MM.1S (cell line): ENCODE measurements around the gene CST9L.

Experiments used
- EZH2 ChIP-seq: fragments of 300-600 bp; sonication (generic); optimal IDR thresholded peaks from 2 replicates; pipeline ENCODE3; 2017; ENCODE audit warnings: low read depth, mild to moderate bottlenecking, antibody characterized with exemption, low read length, mixed read lengths
- EZH2phosphoT487 ChIP-seq: fragments of 300-600 bp; sonication (generic); IDR thresholded peaks from 2 replicates; pipeline ENCODE4 v1.6.1; 2018; ENCODE audit warnings: antibody characterized with exemption, low read length
- TF ChIP-seq, protein P1 (sequence below): fragments of 300-600 bp; sonication (generic); IDR thresholded peaks from 2 replicates; pipeline ENCODE4 v1.5.1; 2016; ENCODE audit warnings: antibody characterized with exemption, low read length, mixed read lengths

DNA sequence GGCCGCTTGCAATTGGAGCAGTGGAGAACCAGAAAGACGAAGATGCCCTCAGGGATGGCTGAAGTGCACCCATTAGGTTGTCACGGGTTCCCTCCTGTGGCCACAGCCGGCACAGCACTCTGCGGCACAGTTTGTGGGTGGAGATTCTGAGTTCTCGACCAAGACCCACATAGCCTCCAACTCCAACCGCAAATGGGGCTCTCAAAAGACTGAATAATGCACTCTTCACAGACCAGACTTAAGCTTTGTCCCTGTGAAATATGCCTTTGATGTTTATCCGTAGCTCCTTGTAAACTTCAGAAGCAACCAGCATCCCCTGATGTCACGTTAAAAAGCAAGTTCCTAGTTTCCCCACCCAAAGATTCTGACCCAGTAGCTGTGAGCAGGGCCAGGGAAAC lies 38.4 kb upstream of the CST9L start:
- TF ChIP-seq EZH2 (no peak), EZH2phosphoT487 (no peak)
- TF ChIP-seq, protein P1, sequence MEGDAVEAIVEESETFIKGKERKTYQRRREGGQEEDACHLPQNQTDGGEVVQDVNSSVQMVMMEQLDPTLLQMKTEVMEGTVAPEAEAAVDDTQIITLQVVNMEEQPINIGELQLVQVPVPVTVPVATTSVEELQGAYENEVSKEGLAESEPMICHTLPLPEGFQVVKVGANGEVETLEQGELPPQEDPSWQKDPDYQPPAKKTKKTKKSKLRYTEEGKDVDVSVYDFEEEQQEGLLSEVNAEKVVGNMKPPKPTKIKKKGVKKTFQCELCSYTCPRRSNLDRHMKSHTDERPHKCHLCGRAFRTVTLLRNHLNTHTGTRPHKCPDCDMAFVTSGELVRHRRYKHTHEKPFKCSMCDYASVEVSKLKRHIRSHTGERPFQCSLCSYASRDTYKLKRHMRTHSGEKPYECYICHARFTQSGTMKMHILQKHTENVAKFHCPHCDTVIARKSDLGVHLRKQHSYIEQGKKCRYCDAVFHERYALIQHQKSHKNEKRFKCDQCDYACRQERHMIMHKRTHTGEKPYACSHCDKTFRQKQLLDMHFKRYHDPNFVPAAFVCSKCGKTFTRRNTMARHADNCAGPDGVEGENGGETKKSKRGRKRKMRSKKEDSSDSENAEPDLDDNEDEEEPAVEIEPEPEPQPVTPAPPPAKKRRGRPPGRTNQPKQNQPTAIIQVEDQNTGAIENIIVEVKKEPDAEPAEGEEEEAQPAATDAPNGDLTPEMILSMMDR, result peak; percentile 87
